ENCODE results near the gene HS6ST2. TPM values are rescaled to one million over a fixed set of nuclear protein-coding genes. Genes with fewer than 3 reads are reported as not detected.

HS6ST2 gene
- polyA plus RNA-seq, 1 donor (not counting 4 experiments of a cell fraction or from before 2014, with no cell fraction given) = 0.43 TPM

DNA sequence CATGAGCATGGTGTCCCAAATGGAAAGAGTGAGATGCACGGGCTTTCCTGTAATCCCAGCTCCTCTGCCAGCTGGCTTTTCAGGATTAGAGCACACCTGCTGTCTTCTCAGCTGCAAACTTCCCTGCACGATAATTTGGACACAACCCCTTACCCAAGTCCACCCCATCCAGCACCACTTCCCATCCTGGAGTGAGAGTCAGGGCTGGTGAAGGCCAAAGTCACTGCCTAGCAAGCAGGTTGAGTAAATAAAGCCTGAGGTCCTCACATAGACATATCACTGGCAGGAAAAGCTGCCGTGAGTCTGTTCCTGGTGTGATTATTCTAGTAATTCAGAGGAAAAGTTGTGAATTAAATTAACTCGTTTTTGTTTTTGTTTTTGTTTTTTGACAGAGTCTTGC is 355.7 kb downstream of the HS6ST2 start:
- no peak for DNase-seq (ENCODE audit: low read depth, low spot score)
- Histone ChIP-seq H3K9ac (ENCODE audit: control insufficient read depth, extremely low read depth, insufficient read depth, low read length) (no peak overlapping the region), H3K9me3 (ENCODE audit: control insufficient read depth, low read depth, low read length) (no peaks in the 10 kb centered on the region), H3K36me3 (ENCODE audit: control insufficient read depth in 2 of 2, extremely low read depth in 1 of 2, insufficient read depth in 2 of 2, low read length in 2 of 2) (no peaks in the 10 kb centered on the region), H3K4me2 (ENCODE audit: control insufficient read depth, extremely low read depth, insufficient read depth, low read depth, low read length) (no peak overlapping the region), H2AFZ (ENCODE audit: control insufficient read depth, low read length) (no peak overlapping the region), H3K27ac (ENCODE audit: control insufficient read depth, insufficient read depth, low read length) (no peak overlapping the region), H3K4me1 (ENCODE audit: control insufficient read depth, extremely low read depth, insufficient read depth, low read length) (no peaks in the 10 kb centered on the region), H3K9me1 (ENCODE audit: control insufficient read depth, extremely low read depth, insufficient read depth, low read length) (no peaks in the 10 kb centered on the region), H4K20me1 (ENCODE audit: control insufficient read depth, extremely low read depth, insufficient read depth, low read length) (no peaks in the 10 kb centered on the region), H3K4me3 (ENCODE audit: control insufficient read depth in 2 of 3, extremely low read depth in 1 of 3, insufficient read depth in 2 of 3, low read depth in 1 of 3, low read length in 3 of 3) (no peak overlapping the region), H3K27me3 (ENCODE audit: control insufficient read depth, extremely low read depth, insufficient read depth, low read length) (peaks cover 7% of the 10 kb centered on the region), H3K79me2 (ENCODE audit: control insufficient read depth, insufficient read depth, low read length) (no peaks in the 10 kb centered on the region)
- no peak for FAIRE-seq
- TF ChIP-seq, protein P1, sequence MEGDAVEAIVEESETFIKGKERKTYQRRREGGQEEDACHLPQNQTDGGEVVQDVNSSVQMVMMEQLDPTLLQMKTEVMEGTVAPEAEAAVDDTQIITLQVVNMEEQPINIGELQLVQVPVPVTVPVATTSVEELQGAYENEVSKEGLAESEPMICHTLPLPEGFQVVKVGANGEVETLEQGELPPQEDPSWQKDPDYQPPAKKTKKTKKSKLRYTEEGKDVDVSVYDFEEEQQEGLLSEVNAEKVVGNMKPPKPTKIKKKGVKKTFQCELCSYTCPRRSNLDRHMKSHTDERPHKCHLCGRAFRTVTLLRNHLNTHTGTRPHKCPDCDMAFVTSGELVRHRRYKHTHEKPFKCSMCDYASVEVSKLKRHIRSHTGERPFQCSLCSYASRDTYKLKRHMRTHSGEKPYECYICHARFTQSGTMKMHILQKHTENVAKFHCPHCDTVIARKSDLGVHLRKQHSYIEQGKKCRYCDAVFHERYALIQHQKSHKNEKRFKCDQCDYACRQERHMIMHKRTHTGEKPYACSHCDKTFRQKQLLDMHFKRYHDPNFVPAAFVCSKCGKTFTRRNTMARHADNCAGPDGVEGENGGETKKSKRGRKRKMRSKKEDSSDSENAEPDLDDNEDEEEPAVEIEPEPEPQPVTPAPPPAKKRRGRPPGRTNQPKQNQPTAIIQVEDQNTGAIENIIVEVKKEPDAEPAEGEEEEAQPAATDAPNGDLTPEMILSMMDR (optimal IDR thresholded peaks at IDR 0.05 in 1 of 3, IDR thresholded peaks at IDR 0.05 in 1 of 3, conservative IDR thresholded peaks at IDR 0.05 in 1 of 3; ENCODE audit: extremely low read depth in 1 of 3, insufficient read depth in 2 of 3, low read length in 3 of 3) = no peak
- TF ChIP-seq EZH2 (IDR thresholded peaks at IDR 0.05; ENCODE audit: low read length) = no peak
- dilution Hi-C loops (cut with MboI; ENCODE audit: extremely low pct_ligation_motif_present, low sequenced_read_pairs) = no loop called here

DNA sequence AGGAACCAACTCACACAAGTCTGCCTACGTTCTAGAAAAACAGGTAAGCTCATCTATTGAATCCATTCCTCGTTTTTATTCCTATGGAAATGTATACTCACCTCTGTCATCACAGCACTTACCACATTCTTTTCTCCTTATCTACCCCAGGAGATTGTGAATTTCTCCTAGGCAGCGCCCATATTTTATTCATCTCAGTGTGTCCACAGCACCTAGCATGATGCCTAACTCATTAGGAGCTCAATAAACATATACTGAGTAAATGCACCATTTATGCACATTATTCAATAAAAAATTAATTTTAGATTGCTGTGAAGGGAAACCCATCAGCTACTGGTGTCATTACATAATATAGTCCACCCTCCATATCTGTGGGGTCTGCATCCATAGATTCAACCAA is 363.4 kb downstream of the HS6ST2 start:
- no peak overlapping the region for H2AFZ ChIP-seq (ENCODE audit: control insufficient read depth, low read length)
- H3K4me1 ChIP-seq (ENCODE audit: control insufficient read depth, extremely low read depth, insufficient read depth, low read length) = peaks cover 3% of the 10 kb centered on the region
- H4K20me1 ChIP-seq (ENCODE audit: control insufficient read depth, extremely low read depth, insufficient read depth, low read length) = no peaks in the 10 kb centered on the region
- H3K79me2 ChIP-seq (ENCODE audit: control insufficient read depth, insufficient read depth, low read length) = no peaks in the 10 kb centered on the region
- H3K27ac ChIP-seq (ENCODE audit: control insufficient read depth, insufficient read depth, low read length) = no peak overlapping the region
- no peaks in the 10 kb centered on the region for H3K9me3 ChIP-seq (ENCODE audit: control insufficient read depth, low read depth, low read length)
- DNase-seq (ENCODE audit: low read depth, low spot score) (no peak), FAIRE-seq (no peak)
- dilution Hi-C loops (cut with MboI; ENCODE audit: extremely low pct_ligation_motif_present, low sequenced_read_pairs) = no loop called here
- H3K4me2 ChIP-seq (ENCODE audit: control insufficient read depth, extremely low read depth, insufficient read depth, low read depth, low read length) = no peak overlapping the region
- no peaks in the 10 kb centered on the region for H3K36me3 ChIP-seq (ENCODE audit: control insufficient read depth in 2 of 2, extremely low read depth in 1 of 2, insufficient read depth in 2 of 2, low read length in 2 of 2)
- no peak overlapping the region for H3K4me3 ChIP-seq (ENCODE audit: control insufficient read depth in 2 of 3, extremely low read depth in 1 of 3, insufficient read depth in 2 of 3, low read depth in 1 of 3, low read length in 3 of 3)
- no peak for TF ChIP-seq EZH2 (IDR thresholded peaks at IDR 0.05; ENCODE audit: low read length)
- TF ChIP-seq, protein P1 (optimal IDR thresholded peaks at IDR 0.05 in 1 of 3, IDR thresholded peaks at IDR 0.05 in 1 of 3, conservative IDR thresholded peaks at IDR 0.05 in 1 of 3; ENCODE audit: extremely low read depth in 1 of 3, insufficient read depth in 2 of 3, low read length in 3 of 3) = no peak
- no peaks in the 10 kb centered on the region for H3K27me3 ChIP-seq (ENCODE audit: control insufficient read depth, extremely low read depth, insufficient read depth, low read length)
- no peaks in the 10 kb centered on the region for H3K9me1 ChIP-seq (ENCODE audit: control insufficient read depth, extremely low read depth, insufficient read depth, low read length)
- H3K9ac ChIP-seq (ENCODE audit: control insufficient read depth, extremely low read depth, insufficient read depth, low read length) = no peak overlapping the region
